CD14-positive monocyte (primary cell): ENCODE data around the gene PFKL. TPM values are rescaled to one million over a fixed set of nuclear protein-coding genes. Genes with fewer than 3 reads are reported as not detected.
A peak's percentile ranks its signal among the peaks of the same experiment; 100 is the strongest.

Experiments
- DNase-seq, 3 donors: peaks; one replicate each; pipeline ENCODE4 v3.0.0-alpha.2; 2011 to 2022
- H2AFZ ChIP-seq: 2 replicates; pipeline ENCODE4 v1.6.0; 2012; ENCODE audit warnings: mild to moderate bottlenecking, low read depth, low read length, inconsistent platforms; ENCODE audit not compliant: insufficient read depth, poor library complexity, severe bottlenecking
- H3K27ac ChIP-seq, 2 donors: 1 replicate in 1 of 2; 2 replicates in 1 of 2; pipeline ENCODE4 v1.5.1; 2012 to 2013; ENCODE audit warnings: low read length in 2 of 2, control low read depth in 1 of 2, inconsistent platforms in 1 of 2, low read depth in 1 of 2, mild to moderate bottlenecking in 1 of 2
- H3K27me3 ChIP-seq, 2 donors: one replicate each; pipeline versions ENCODE4 v1.6.0 to v1.6.1; 2011 to 2013; ENCODE audit warnings: low read length in 2 of 2; ENCODE audit not compliant: control insufficient read depth in 2 of 2, insufficient read depth in 2 of 2
- H3K36me3 ChIP-seq, 2 donors: replicated peaks in 1 of 2; 1 replicate in 1 of 2; 2 replicates in 1 of 2; pipeline versions ENCODE4 v1.5.1 to v1.6.1; 2012 to 2013; ENCODE audit warnings: low read length in 2 of 2, control low read depth in 1 of 2, inconsistent platforms in 1 of 2, mild to moderate bottlenecking in 1 of 2; ENCODE audit not compliant: insufficient read depth in 2 of 2, control insufficient read depth in 1 of 2
- H3K4me1 ChIP-seq, 2 donors: 1 replicate in 1 of 2; 2 replicates in 1 of 2; pipeline versions ENCODE4 v1.5.1 to v1.6.1; 2012 to 2013; ENCODE audit warnings: low read length in 2 of 2, control low read depth in 1 of 2, inconsistent platforms in 1 of 2, mild to moderate bottlenecking in 1 of 2, moderate library complexity in 1 of 2; ENCODE audit not compliant: insufficient read depth in 2 of 2, control insufficient read depth in 1 of 2
- H3K4me2 ChIP-seq: replicated peaks from 2 replicates; pipeline ENCODE3; 2012; ENCODE audit warnings: low read length, moderate library complexity, mild to moderate bottlenecking; ENCODE audit not compliant: poor library complexity, severe bottlenecking; ENCODE audit errors: extremely low read depth
- H3K4me3 ChIP-seq, 3 experiments: fragments of 200-600 bp in 1 of 3; sonication (generic) in 1 of 3; replicated peaks in 1 of 3; 1 replicate in 2 of 3; 2 replicates in 1 of 3; pipeline ENCODE4 v1.5.1; 2011 to 2013; ENCODE audit warnings: low read length in 3 of 3, mild to moderate bottlenecking in 3 of 3, control low read depth in 2 of 3, low read depth in 2 of 3, inconsistent platforms in 1 of 3, moderate library complexity in 1 of 3
- H3K79me2 ChIP-seq: 2 replicates; pipeline ENCODE4 v1.6.0; 2012; ENCODE audit warnings: mild to moderate bottlenecking, control low read depth, inconsistent platforms, low read length, moderate library complexity; ENCODE audit not compliant: insufficient read depth
- H3K9ac ChIP-seq: 2 replicates; pipeline ENCODE4 v1.6.0; 2017; ENCODE audit warnings: low read length, mild to moderate bottlenecking; ENCODE audit not compliant: insufficient read depth, poor library complexity, severe bottlenecking
- H3K9me3 ChIP-seq, 2 donors: replicated peaks in 1 of 2; 1 replicate in 1 of 2; 2 replicates in 1 of 2; pipeline versions ENCODE4 v1.5.1 to v1.6.1; 2012 to 2013; ENCODE audit warnings: low read length in 2 of 2, control low read depth in 1 of 2; ENCODE audit not compliant: control insufficient read depth in 1 of 2, insufficient read depth in 1 of 2
- H4K20me1 ChIP-seq: 2 replicates; pipeline ENCODE4 v1.6.0; 2012; ENCODE audit warnings: mild to moderate bottlenecking, low read length, control low read depth, moderate library complexity; ENCODE audit not compliant: insufficient read depth
- H3K27ac Mint-ChIP-seq, 7 donors: one replicate each; pipeline ENCODE4 v1.8.0; 2020; ENCODE audit warnings: mild to moderate bottlenecking in 7 of 7, mixed read lengths in 7 of 7, moderate library complexity in 6 of 7, inconsistent platforms in 2 of 7
- H3K27me3 Mint-ChIP-seq, 3 donors: one replicate each; pipeline ENCODE4 v1.8.0; 2021 to 2022; ENCODE audit warnings: low read depth in 3 of 3, mild to moderate bottlenecking in 3 of 3, mixed read lengths in 3 of 3, moderate library complexity in 3 of 3, inconsistent platforms in 1 of 3
- H3K36me3 Mint-ChIP-seq, 2 donors: one replicate each; pipeline ENCODE4 v1.8.0; 2020; ENCODE audit warnings: mixed read lengths in 2 of 2, inconsistent platforms in 1 of 2, mild to moderate bottlenecking in 1 of 2
- H3K4me1 Mint-ChIP-seq: one replicate; pipeline ENCODE4 v1.8.0; 2020; ENCODE audit warnings: mild to moderate bottlenecking, mixed read lengths
- H3K4me3 Mint-ChIP-seq, 2 donors: one replicate each; pipeline ENCODE4 v1.8.0; 2020; ENCODE audit warnings: mild to moderate bottlenecking in 2 of 2, mixed read lengths in 2 of 2, moderate library complexity in 1 of 2
- H3K9me3 Mint-ChIP-seq, 7 donors: one replicate each; pipeline ENCODE4 v1.8.0; 2020 to 2022; ENCODE audit warnings: mixed read lengths in 7 of 7, mild to moderate bottlenecking in 6 of 7, moderate library complexity in 6 of 7, inconsistent platforms in 2 of 7
- CTCF ChIP-seq: fragments of 200-600 bp; IDR thresholded peaks from one replicate; pipeline ENCODE4 v1.8.0; 2022; ENCODE audit warnings: antibody characterized with exemption, mild to moderate bottlenecking
- WGBS: methylation state at CpG from one replicate; pipeline ENCODE4 v1.1.5; 2013; ENCODE audit warnings: missing lambda C conversion rate; ENCODE audit not compliant: insufficient coverage; 5-methylcytosine and 5-hydroxymethylcytosine counted together
- intact Hi-C, 2 donors: fragments of 100-400 bp; cut with micrococcal nuclease; formaldehyde crosslinking; loops; one replicate each; pipeline versions ENCODE4 v1.15.0 to v1.15.1; 2023
- polyA plus RNA-seq, 3 donors: library from polyadenylated mRNA; depleted of rRNA in 1 of 3; unstranded in 2 of 3; stranded (reverse) in 1 of 3; fragments of 300-500 nt in 2 of 3; fragments of >200 nt in 1 of 3; fragmentation: Illumina TruSeq in 2 of 3; gene quantifications; 1 replicate in 2 of 3; 2 replicates in 1 of 3; pipeline ENCODE4 v1.2.3, GENCODE V29; 2012 to 2021

Gene PFKL
- polyA plus RNA-seq, 3 donors, result 105 to 133 (median 113) TPM

GRCh38 chr21:44366586-44367211 lies 66.8 kb downstream of the PFKL start:
- peaks cover 0 to 5% (median 1%) of the 10 kb centered on the region in 7 donors for H3K9me3 Mint-ChIP-seq
- Histone ChIP-seq H3K27me3 (no peaks in the 10 kb centered on the region), H2AFZ (no peak overlapping the region), H3K27ac (no peak overlapping the region), H3K79me2 (peaks cover 24% of the 10 kb centered on the region), H3K36me3 (peaks cover 60 to 66% of the 10 kb centered on the region in 2 donors), H4K20me1 (peaks cover 52% of the 10 kb centered on the region), H3K9me3 (no peaks in the 10 kb centered on the region), H3K4me2 (no peak overlapping the region), H3K4me3 (no peak overlapping the region), H3K4me1 (peaks cover 8 to 11% of the 10 kb centered on the region in 2 donors), H3K9ac (no peak overlapping the region)
- H3K36me3 Mint-ChIP-seq, result peaks cover 64 to 81% of the 10 kb centered on the region in 2 donors
- H3K4me1 Mint-ChIP-seq, result peaks cover 29% of the 10 kb centered on the region
- peak overlapping the region in 2 of 7 donors; percentile 41 to 42 for H3K27ac Mint-ChIP-seq
- TF ChIP-seq CTCF, result no peak
- peaks cover 0 to 15% (median 4%) of the 10 kb centered on the region in 3 donors for H3K27me3 Mint-ChIP-seq
- intact Hi-C loops, result no loop called here
- no peak overlapping the region for H3K4me3 Mint-ChIP-seq
- WGBS, result 97% methylated on average over 28 of the region's 28 CpGs
- DNase-seq, result no peak

- TF ChIP-seq CTCF, result no peak
- Histone ChIP-seq H3K27me3 (no peaks in the 10 kb centered on the region), H3K9me3 (no peaks in the 10 kb centered on the region), H4K20me1 (peaks cover 52% of the 10 kb centered on the region), H3K79me2 (peaks cover 7% of the 10 kb centered on the region), H3K4me2 (no peak overlapping the region), H3K27ac (no peak overlapping the region), H3K9ac (peak overlapping the region; percentile 27), H3K4me3 (no peak overlapping the region), H3K4me1 (peaks cover 10 to 23% of the 10 kb centered on the region in 2 donors), H2AFZ (no peak overlapping the region), H3K36me3 (peaks cover 70 to 75% of the 10 kb centered on the region in 2 donors)
- H3K27me3 Mint-ChIP-seq, result peaks cover 1 to 14% (median 2%) of the 10 kb centered on the region in 3 donors
- peaks cover 31% of the 10 kb centered on the region for H3K4me1 Mint-ChIP-seq
- peaks cover 75 to 91% of the 10 kb centered on the region in 2 donors for H3K36me3 Mint-ChIP-seq
- intact Hi-C loops, result no loop called here
- H3K9me3 Mint-ChIP-seq, result peaks cover 0 to 3% (median 1%) of the 10 kb centered on the region in 7 donors
- H3K4me3 Mint-ChIP-seq, result no peak overlapping the region
- H3K27ac Mint-ChIP-seq, result peak overlapping the region in 1 of 7 donors; percentile 41
- DNase-seq, result no peak
- WGBS, result 75% methylated on average over 31 of the region's 35 CpGs
These were observed 69.0 kb downstream of the PFKL start for GRCh38 chr21:44368711-44369446.
